K562 treated with DMSO at 1 percent for 12 hours (cell line): Measurements from ENCODE around the gene RPA4. TPM values are rescaled to one million over a fixed set of nuclear protein-coding genes. Genes with fewer than 3 reads are reported as not detected.

Experiments
- total RNA-seq: library from RNA; unstranded; fragments of 300-600 nt; gene quantifications from 2 replicates; pipeline ENCODE4 v1.2.3, GENCODE V29; 2022; ENCODE audit not compliant: insufficient read depth

Gene RPA4
- not detected in 2 replicates for total RNA-seq

GRCh38 chrX:96883608-96884007 is at the start of gene RPA4:
RPA4 (plus strand) TSS chrX:96883908; CDS start chrX:96884311, 403 bp downstream.

Other genes with a start within 250 kb of the RPA4 start
- gene DIAPH2, start 199.1 kb upstream of the RPA4 start, total RNA-seq = 0.06 TPM in 1 of 2 replicates, not detected in the other